ENCODE measurements around the gene MEGF11.

The MEGF11 gene

GRCh38 chr15:66017000-66017399 lies 236.6 kb downstream of the MEGF11 start:
- TF ChIP-seq SUZ12 (IDR thresholded peaks at IDR 0.05; ENCODE audit: extremely low read depth, insufficient read depth, insufficient read length) (no peak), ZNF274 (IDR thresholded peaks at IDR 0.05; ENCODE audit: low read depth, low read length) (no peak), YY1 (IDR thresholded peaks at IDR 0.05; ENCODE audit: insufficient read depth, insufficient read length) (no peak)
- H3K9ac ChIP-seq (ENCODE audit: insufficient read length, low read depth) = no peak overlapping the region
- H3K4me1 ChIP-seq (ENCODE audit: insufficient read depth, insufficient read length) = peaks cover 6% of the 10 kb centered on the region
- no peak for DNase-seq (ENCODE audit: low read depth, low spot score)
- no peaks in the 10 kb centered on the region for H3K36me3 ChIP-seq (ENCODE audit: insufficient read depth, insufficient read length, low read length)
- no peaks in the 10 kb centered on the region for H3K9me3 ChIP-seq (ENCODE audit: insufficient read depth, low read length)
- no peak overlapping the region for H3K4me3 ChIP-seq (ENCODE audit: insufficient read length, low read depth)
- H3K27me3 ChIP-seq (ENCODE audit: insufficient read depth, insufficient read length) = no peaks in the 10 kb centered on the region

DNA sequence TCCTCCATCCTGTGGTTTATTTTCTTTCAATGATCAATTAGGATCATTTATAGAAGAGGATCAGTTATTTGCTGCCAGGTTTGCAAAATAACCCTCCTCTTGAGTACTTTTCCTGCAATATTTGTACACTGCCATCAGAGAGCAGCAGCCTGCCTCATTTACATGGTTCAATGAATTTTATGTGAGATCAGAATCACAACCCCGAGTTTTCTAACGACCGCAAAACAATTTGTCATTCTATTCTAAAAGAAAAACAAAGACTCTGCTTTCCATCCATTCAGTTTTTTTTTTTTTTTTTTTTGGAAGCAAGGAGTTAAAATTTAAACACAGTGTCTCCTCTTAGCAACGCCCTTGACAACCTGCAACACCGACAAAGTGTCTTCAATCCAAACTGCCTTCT lies 237.4 kb downstream of the MEGF11 start:
- Histone ChIP-seq H3K27me3 (ENCODE audit: insufficient read depth, insufficient read length) (no peaks in the 10 kb centered on the region), H3K4me3 (ENCODE audit: insufficient read length, low read depth) (no peak overlapping the region), H3K4me1 (ENCODE audit: insufficient read depth, insufficient read length) (peaks cover 6% of the 10 kb centered on the region), H3K9ac (ENCODE audit: insufficient read length, low read depth) (no peak overlapping the region), H3K36me3 (ENCODE audit: insufficient read depth, insufficient read length, low read length) (no peaks in the 10 kb centered on the region), H3K9me3 (ENCODE audit: insufficient read depth, low read length) (no peaks in the 10 kb centered on the region)
- TF ChIP-seq YY1 (IDR thresholded peaks at IDR 0.05; ENCODE audit: insufficient read depth, insufficient read length) (no peak), SUZ12 (IDR thresholded peaks at IDR 0.05; ENCODE audit: extremely low read depth, insufficient read depth, insufficient read length) (no peak), ZNF274 (IDR thresholded peaks at IDR 0.05; ENCODE audit: low read depth, low read length) (no peak)
- no peak for DNase-seq (ENCODE audit: low read depth, low spot score)

GRCh38 chr15:66014635-66015182 lies 238.8 kb downstream of the MEGF11 start:
- Histone ChIP-seq H3K36me3 (ENCODE audit: insufficient read depth, insufficient read length, low read length) (no peaks in the 10 kb centered on the region), H3K9ac (ENCODE audit: insufficient read length, low read depth) (no peak overlapping the region), H3K4me1 (ENCODE audit: insufficient read depth, insufficient read length) (peaks cover 6% of the 10 kb centered on the region), H3K27me3 (ENCODE audit: insufficient read depth, insufficient read length) (no peaks in the 10 kb centered on the region), H3K9me3 (ENCODE audit: insufficient read depth, low read length) (no peaks in the 10 kb centered on the region), H3K4me3 (ENCODE audit: insufficient read length, low read depth) (no peak overlapping the region)
- no peak for DNase-seq (ENCODE audit: low read depth, low spot score)
- TF ChIP-seq SUZ12 (IDR thresholded peaks at IDR 0.05; ENCODE audit: extremely low read depth, insufficient read depth, insufficient read length) (no peak), YY1 (IDR thresholded peaks at IDR 0.05; ENCODE audit: insufficient read depth, insufficient read length) (no peak), ZNF274 (IDR thresholded peaks at IDR 0.05; ENCODE audit: low read depth, low read length) (no peak)

GRCh38 chr15:66014022-66014421 lies 239.5 kb downstream of the MEGF11 start:
- no peak for DNase-seq (ENCODE audit: low read depth, low spot score)
- no peak for TF ChIP-seq YY1 (IDR thresholded peaks at IDR 0.05; ENCODE audit: insufficient read depth, insufficient read length)
- no peak for TF ChIP-seq SUZ12 (IDR thresholded peaks at IDR 0.05; ENCODE audit: extremely low read depth, insufficient read depth, insufficient read length)
- no peak overlapping the region for H3K9ac ChIP-seq (ENCODE audit: insufficient read length, low read depth)
- H3K27me3 ChIP-seq (ENCODE audit: insufficient read depth, insufficient read length) = no peaks in the 10 kb centered on the region
- H3K4me3 ChIP-seq (ENCODE audit: insufficient read length, low read depth) = no peak overlapping the region
- no peaks in the 10 kb centered on the region for H3K36me3 ChIP-seq (ENCODE audit: insufficient read depth, insufficient read length, low read length)
- no peaks in the 10 kb centered on the region for H3K9me3 ChIP-seq (ENCODE audit: insufficient read depth, low read length)
- H3K4me1 ChIP-seq (ENCODE audit: insufficient read depth, insufficient read length) = peaks cover 5% of the 10 kb centered on the region

GRCh38 chr15:66008940-66009562 lies 244.5 kb downstream of the MEGF11 start:
- Histone ChIP-seq H3K36me3 (ENCODE audit: insufficient read depth, insufficient read length, low read length) (no peaks in the 10 kb centered on the region), H3K4me3 (ENCODE audit: insufficient read length, low read depth) (no peak overlapping the region), H3K4me1 (ENCODE audit: insufficient read depth, insufficient read length) (peaks cover 5% of the 10 kb centered on the region), H3K27me3 (ENCODE audit: insufficient read depth, insufficient read length) (no peaks in the 10 kb centered on the region), H3K9ac (ENCODE audit: insufficient read length, low read depth) (no peak overlapping the region), H3K9me3 (ENCODE audit: insufficient read depth, low read length) (no peaks in the 10 kb centered on the region)
- TF ChIP-seq ZNF274 (IDR thresholded peaks at IDR 0.05; ENCODE audit: low read depth, low read length) = no peak
- TF ChIP-seq YY1 (IDR thresholded peaks at IDR 0.05; ENCODE audit: insufficient read depth, insufficient read length) = no peak
- no peak for TF ChIP-seq SUZ12 (IDR thresholded peaks at IDR 0.05; ENCODE audit: extremely low read depth, insufficient read depth, insufficient read length)
- DNase-seq (ENCODE audit: low read depth, low spot score) = no peak

- H3K27me3 ChIP-seq (ENCODE audit: insufficient read depth, insufficient read length) = no peaks in the 10 kb centered on the region
- DNase-seq (ENCODE audit: low read depth, low spot score) = no peak
- H3K4me3 ChIP-seq (ENCODE audit: insufficient read length, low read depth) = no peak overlapping the region
- peaks cover 5% of the 10 kb centered on the region for H3K4me1 ChIP-seq (ENCODE audit: insufficient read depth, insufficient read length)
- TF ChIP-seq YY1 (IDR thresholded peaks at IDR 0.05; ENCODE audit: insufficient read depth, insufficient read length) = no peak
- no peak for TF ChIP-seq ZNF274 (IDR thresholded peaks at IDR 0.05; ENCODE audit: low read depth, low read length)
- no peak for TF ChIP-seq SUZ12 (IDR thresholded peaks at IDR 0.05; ENCODE audit: extremely low read depth, insufficient read depth, insufficient read length)
- H3K9me3 ChIP-seq (ENCODE audit: insufficient read depth, low read length) = no peaks in the 10 kb centered on the region
- no peak overlapping the region for H3K9ac ChIP-seq (ENCODE audit: insufficient read length, low read depth)
- no peaks in the 10 kb centered on the region for H3K36me3 ChIP-seq (ENCODE audit: insufficient read depth, insufficient read length, low read length)
These were observed 245.8 kb downstream of the MEGF11 start for GRCh38 chr15:66007663-66008262.

- Histone ChIP-seq H3K36me3 (ENCODE audit: insufficient read depth, insufficient read length, low read length) (no peaks in the 10 kb centered on the region), H3K27me3 (ENCODE audit: insufficient read depth, insufficient read length) (no peaks in the 10 kb centered on the region), H3K9me3 (ENCODE audit: insufficient read depth, low read length) (no peaks in the 10 kb centered on the region), H3K4me3 (ENCODE audit: insufficient read length, low read depth) (no peak overlapping the region), H3K4me1 (ENCODE audit: insufficient read depth, insufficient read length) (peaks cover 5% of the 10 kb centered on the region), H3K9ac (ENCODE audit: insufficient read length, low read depth) (no peak overlapping the region)
- DNase-seq (ENCODE audit: low read depth, low spot score) = no peak
- no peak for TF ChIP-seq ZNF274 (IDR thresholded peaks at IDR 0.05; ENCODE audit: low read depth, low read length)
These were observed 246.6 kb downstream of the MEGF11 start for GRCh38 chr15:66006986-66007385.
